GM21390 (cell line): Measurements from ENCODE around the gene ATG5.

ENCODE experiments used
- ATAC-seq: cut with Tn5 transposase; IDR thresholded peaks from one replicate; pipeline ENCODE4 v1.9.1; 2021; ENCODE audit not compliant: unreplicated experiment

ATG5 gene

GRCh38 chr6:106134906-106135634 is 190.5 kb downstream of the ATG5 start:
- no peak for ATAC-seq
